Measurements from ENCODE around the gene ZNF23. TPM values are rescaled to one million over a fixed set of nuclear protein-coding genes. Genes with fewer than 3 reads are reported as not detected.

The ZNF23 gene
- total and polyA plus RNA-seq, 9 donors = 8.8 to 11.2 (median 10.5) TPM

DNA sequence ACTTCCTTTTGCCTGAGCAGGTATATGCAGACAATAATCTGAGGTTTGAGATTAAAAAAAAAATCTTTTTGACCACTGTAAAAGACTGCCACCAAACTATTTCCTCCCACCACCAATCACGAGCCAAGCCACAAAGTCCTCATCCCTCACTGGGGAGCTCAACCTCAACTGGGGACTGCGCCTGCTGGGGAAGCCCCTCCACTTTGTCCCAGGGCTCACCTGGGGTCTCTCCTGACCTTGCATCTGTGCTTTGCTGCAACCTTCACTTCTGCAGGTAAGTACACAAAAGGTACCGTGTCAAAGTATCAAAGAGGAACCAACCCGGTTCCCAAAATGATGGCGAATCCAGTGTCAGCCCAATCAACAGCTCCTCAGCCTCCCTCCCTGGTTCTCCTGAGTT lies 55.7 kb downstream of the ZNF23 start:
- Histone ChIP-seq H3K4me3 (ENCODE audit: low read length) (no peak overlapping the region), H3K9me3 (replicated peaks; ENCODE audit: control insufficient read depth, low read depth, low read length) (no peaks in the 10 kb centered on the region), H3K36me3 (ENCODE audit: control insufficient read depth, insufficient read depth, low read length) (no peaks in the 10 kb centered on the region), H3K27me3 (ENCODE audit: control insufficient read depth, insufficient read depth, low read length) (no peaks in the 10 kb centered on the region), H3K4me1 (ENCODE audit: control insufficient read depth, insufficient read depth, low read length) (no peaks in the 10 kb centered on the region), H3K27ac (ENCODE audit: low read length) (no peak overlapping the region)
- DNase-seq = no peak
- WGBS (ENCODE audit: insufficient coverage) = 84% methylated on average over 3 of the region's 5 CpGs

- Histone ChIP-seq H3K4me1 (ENCODE audit: control insufficient read depth, insufficient read depth, low read length) (no peaks in the 10 kb centered on the region), H3K9me3 (replicated peaks; ENCODE audit: control insufficient read depth, low read depth, low read length) (no peaks in the 10 kb centered on the region), H3K27me3 (ENCODE audit: control insufficient read depth, insufficient read depth, low read length) (no peaks in the 10 kb centered on the region), H3K4me3 (ENCODE audit: low read length) (no peak overlapping the region), H3K27ac (ENCODE audit: low read length) (no peak overlapping the region), H3K36me3 (ENCODE audit: control insufficient read depth, insufficient read depth, low read length) (no peaks in the 10 kb centered on the region)
- no peak for DNase-seq
- WGBS (ENCODE audit: insufficient coverage) = no CpG with 5 or more reads among the region's 4 CpGs
Observed at GRCh38 chr16:71404364-71404763, 57.7 kb downstream of the ZNF23 start.

GRCh38 chr16:71402674-71403073 lies 59.4 kb downstream of the ZNF23 start:
- no peak overlapping the region for H3K27ac ChIP-seq (ENCODE audit: low read length)
- H3K4me1 ChIP-seq (ENCODE audit: control insufficient read depth, insufficient read depth, low read length) = no peaks in the 10 kb centered on the region
- H3K36me3 ChIP-seq (ENCODE audit: control insufficient read depth, insufficient read depth, low read length) = no peaks in the 10 kb centered on the region
- no peaks in the 10 kb centered on the region for H3K27me3 ChIP-seq (ENCODE audit: control insufficient read depth, insufficient read depth, low read length)
- DNase-seq = no peak
- 75% methylated on average over 11 of the region's 11 CpGs for WGBS (ENCODE audit: insufficient coverage)
- H3K9me3 ChIP-seq (replicated peaks; ENCODE audit: control insufficient read depth, low read depth, low read length) = no peaks in the 10 kb centered on the region
- no peak overlapping the region for H3K4me3 ChIP-seq (ENCODE audit: low read length)

- H3K4me3 ChIP-seq (ENCODE audit: low read length) = no peak overlapping the region
- WGBS (ENCODE audit: insufficient coverage) = 45% methylated on average over 5 of the region's 6 CpGs
- H3K36me3 ChIP-seq (ENCODE audit: control insufficient read depth, insufficient read depth, low read length) = no peaks in the 10 kb centered on the region
- H3K4me1 ChIP-seq (ENCODE audit: control insufficient read depth, insufficient read depth, low read length) = no peaks in the 10 kb centered on the region
- H3K27me3 ChIP-seq (ENCODE audit: control insufficient read depth, insufficient read depth, low read length) = no peaks in the 10 kb centered on the region
- no peaks in the 10 kb centered on the region for H3K9me3 ChIP-seq (replicated peaks; ENCODE audit: control insufficient read depth, low read depth, low read length)
- H3K27ac ChIP-seq (ENCODE audit: low read length) = no peak overlapping the region
- no peak for DNase-seq
Observed at GRCh38 chr16:71402007-71402406, 60.0 kb downstream of the ZNF23 start.

DNA sequence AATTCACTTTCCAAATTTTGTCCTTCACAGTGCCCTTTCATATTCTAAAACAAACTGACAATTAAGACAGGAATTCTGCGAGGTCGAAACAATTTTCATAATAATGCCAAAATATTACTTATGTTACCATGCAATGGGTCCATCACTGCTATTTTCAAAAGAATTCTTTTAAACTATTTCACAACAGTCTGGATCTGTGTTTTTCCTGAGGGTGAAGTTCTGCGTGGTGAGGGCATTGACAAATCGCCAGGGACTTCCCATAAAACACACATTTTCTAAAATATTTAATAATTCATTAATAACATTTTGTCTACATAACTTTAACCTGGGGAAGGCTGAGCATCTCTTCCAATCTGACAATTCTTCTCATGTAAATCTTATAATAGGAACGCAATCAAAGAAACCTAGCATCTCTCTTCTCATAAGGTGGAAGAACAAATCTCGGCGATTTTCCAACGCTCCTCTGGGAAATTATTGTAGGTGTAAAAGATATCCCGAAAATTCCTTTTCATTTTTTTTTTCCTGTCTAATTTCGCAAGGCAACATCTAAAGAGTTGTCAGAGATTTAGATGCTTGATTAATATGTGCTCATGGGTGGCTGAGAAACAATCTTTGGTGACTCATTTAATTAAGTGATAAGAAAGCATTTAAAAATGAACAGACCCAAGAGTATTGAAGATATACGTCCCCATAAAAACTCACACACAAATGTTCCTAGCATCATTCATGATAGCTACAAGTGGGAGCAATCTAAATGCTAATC lies 62.1 kb downstream of the ZNF23 start:
- no CpG with 5 or more reads among the region's 11 CpGs for WGBS (ENCODE audit: insufficient coverage)
- H3K27me3 ChIP-seq (ENCODE audit: control insufficient read depth, insufficient read depth, low read length) = peaks cover 3% of the 10 kb centered on the region

More for the DNA sequence above, 62.1 kb downstream of the ZNF23 start:
- Histone ChIP-seq H3K27ac (ENCODE audit: low read length) (no peak overlapping the region), H3K4me3 (ENCODE audit: low read length) (no peak overlapping the region), H3K36me3 (ENCODE audit: control insufficient read depth, insufficient read depth, low read length) (no peaks in the 10 kb centered on the region), H3K4me1 (ENCODE audit: control insufficient read depth, insufficient read depth, low read length) (no peaks in the 10 kb centered on the region), H3K9me3 (replicated peaks; ENCODE audit: control insufficient read depth, low read depth, low read length) (no peaks in the 10 kb centered on the region)
- no peak for DNase-seq

Other genes starting within 250 kb of the ZNF23 start
- 0.66 TPM for gene HYDIN, start 231.5 kb downstream of the ZNF23 start, total RNA-seq
- gene HYDIN, start 231.5 kb downstream of the ZNF23 start, polyA plus RNA-seq (ENCODE audit: insufficient read depth in 1 of 8, insufficient read length in 8 of 8, low replicate concordance in 1 of 8) = 1 to 10 TPM in 7 of 8 donors, under 1 TPM in 1; 0.57 to 3.2 (median 1.5) TPM
- 22.5 TPM for gene CMTR2, start 172.8 kb downstream of the ZNF23 start, total RNA-seq
- gene CMTR2, start 172.8 kb downstream of the ZNF23 start, polyA plus RNA-seq (ENCODE audit: insufficient read depth in 1 of 8, insufficient read length in 8 of 8, low replicate concordance in 1 of 8) = 10 to 100 TPM; 17.2 to 28.9 (median 20.0) TPM
- gene CALB2, start 103.5 kb downstream of the ZNF23 start, total RNA-seq = 0.18 TPM
- gene CALB2, start 103.5 kb downstream of the ZNF23 start, polyA plus RNA-seq (ENCODE audit: insufficient read depth in 1 of 8, insufficient read length in 8 of 8, low replicate concordance in 1 of 8) = 1 to 10 TPM in 1 of 8 donors, under 1 TPM in 7; 0.16 to 1.3 (median 0.59) TPM
- not detected for gene TLE7, start 20.2 kb downstream of the ZNF23 start, total RNA-seq
- gene TLE7, start 20.2 kb downstream of the ZNF23 start, polyA plus RNA-seq (ENCODE audit: insufficient read depth in 1 of 8, insufficient read length in 8 of 8, low replicate concordance in 1 of 8) = not detected
- 3.4 TPM for gene ZNF19, start 27.1 kb upstream of the ZNF23 start, total RNA-seq
- gene ZNF19, start 27.1 kb upstream of the ZNF23 start, polyA plus RNA-seq (ENCODE audit: insufficient read depth in 1 of 8, insufficient read length in 8 of 8, low replicate concordance in 1 of 8) = 1 to 10 TPM; 1.4 to 3.8 (median 2.2) TPM
- 0.04 TPM for gene CHST4, start 64.2 kb upstream of the ZNF23 start, total RNA-seq
- gene CHST4, start 64.2 kb upstream of the ZNF23 start, polyA plus RNA-seq (ENCODE audit: insufficient read depth in 1 of 8, insufficient read length in 8 of 8, low replicate concordance in 1 of 8) = under 1 TPM in 3 of 8 donors, not detected in 5; 0.07 to 0.21 (median 0.08) TPM
- 0.04 TPM for gene TAT, start 114.8 kb upstream of the ZNF23 start, total RNA-seq
- under 1 TPM in 1 of 8 donors, not detected in 7; 0.17 TPM for gene TAT, start 114.8 kb upstream of the ZNF23 start, polyA plus RNA-seq (ENCODE audit: insufficient read depth in 1 of 8, insufficient read length in 8 of 8, low replicate concordance in 1 of 8)
- gene MARVELD3, start 163.9 kb upstream of the ZNF23 start, total RNA-seq = not detected
- 1 to 10 TPM in 2 of 8 donors, under 1 TPM in 6; 0.14 to 4.0 (median 0.30) TPM for gene MARVELD3, start 163.9 kb upstream of the ZNF23 start, polyA plus RNA-seq (ENCODE audit: insufficient read depth in 1 of 8, insufficient read length in 8 of 8, low replicate concordance in 1 of 8)